Caco-2 (cell line): ENCODE measurements around the gene NPBWR2. TPM values are rescaled to one million over a fixed set of nuclear protein-coding genes. Genes with fewer than 3 reads are reported as not detected.

Experiments
- BruUV-seq: library from RNA; stranded (reverse); fragments of 400-500 nt; replicated peaks from 2 replicates; lab custom pipeline; 2021; lab: Mats Ljungman, UMichigan
- CTCF ChIA-PET: fragments of 300-600 bp; sonication (Branson Sonifier 250); formaldehyde crosslinking; loops from one replicate; lab custom pipeline; 2022; ENCODE audit warnings: antibody characterized with exemption; lab: Charles Lee
- POLR2A ChIA-PET: fragments of 300-600 bp; sonication (Branson Sonifier 250); formaldehyde crosslinking; loops from one replicate; lab custom pipeline; 2022; ENCODE audit warnings: antibody characterized with exemption; lab: Charles Lee
- DNase-seq, 2 experiments: peaks; one replicate each; pipeline versions ENCODE4 v3.0.0 to v3.0.0-alpha.2; 2020 to 2022
- H3K27me3 ChIP-seq: replicated peaks from 2 replicates; pipeline ENCODE4 v1.6.0; 2011; ENCODE audit warnings: low read length; ENCODE audit not compliant: control insufficient read depth, insufficient read depth
- H3K36me3 ChIP-seq: 2 replicates; pipeline ENCODE4 v1.5.1; 2011; ENCODE audit warnings: low read length; ENCODE audit not compliant: control insufficient read depth, insufficient read depth
- H3K4me1 ChIP-seq: fragments of 250-450 bp; sonication (Bioruptor Pico); 2 replicates; pipeline ENCODE4 v1.5.1; 2020; ENCODE audit warnings: mild to moderate bottlenecking
- H3K4me3 ChIP-seq: 2 replicates; pipeline ENCODE4 v1.5.1; 2011; ENCODE audit warnings: low read depth, mild to moderate bottlenecking, control low read depth, low read length
- H3K9me3 ChIP-seq: fragments of 250-450 bp; sonication (Bioruptor Pico); 2 replicates; pipeline ENCODE4 v1.5.1; 2020; ENCODE audit warnings: mild to moderate bottlenecking, moderate library complexity
- H3K27ac Mint-ChIP-seq: one replicate; pipeline ENCODE4 v1.8.0; 2022; ENCODE audit warnings: mixed read lengths; ENCODE audit not compliant: unreplicated experiment
- H3K27me3 Mint-ChIP-seq: one replicate; pipeline ENCODE4 v1.8.0; 2022; ENCODE audit warnings: mixed read lengths; ENCODE audit not compliant: insufficient read depth, unreplicated experiment
- H3K36me3 Mint-ChIP-seq: one replicate; pipeline ENCODE4 v1.8.0; 2022; ENCODE audit warnings: mild to moderate bottlenecking, mixed read lengths; ENCODE audit not compliant: insufficient read depth, unreplicated experiment
- H3K4me1 Mint-ChIP-seq: one replicate; pipeline ENCODE4 v1.8.0; 2022; ENCODE audit warnings: low read depth, mixed read lengths; ENCODE audit not compliant: unreplicated experiment
- H3K4me3 Mint-ChIP-seq: one replicate; pipeline ENCODE4 v1.8.0; 2022; ENCODE audit warnings: mild to moderate bottlenecking, moderate library complexity, mixed read lengths; ENCODE audit not compliant: unreplicated experiment
- H3K9me3 Mint-ChIP-seq: one replicate; pipeline ENCODE4 v1.8.0; 2022; ENCODE audit warnings: mixed read lengths; ENCODE audit not compliant: unreplicated experiment
- CTCF ChIP-seq, 2 experiments: fragments of 200-600 bp in 1 of 2; IDR thresholded peaks; 1 replicate in 1 of 2; 2 replicates in 1 of 2; pipeline versions ENCODE4 v1.5.1 to v1.8.0; 2011 to 2022; ENCODE audit warnings: antibody characterized with exemption in 1 of 2, control low read depth in 1 of 2, inconsistent platforms in 1 of 2, low read depth in 1 of 2, low read length in 1 of 2, mild to moderate bottlenecking in 1 of 2, moderate library complexity in 1 of 2; ENCODE audit not compliant: insufficient read depth in 1 of 2, severe bottlenecking in 1 of 2, unreplicated experiment in 1 of 2
- intact Hi-C: fragments of 100-400 bp; cut with micrococcal nuclease; formaldehyde crosslinking; loops from one replicate; pipeline ENCODE4 v1.10.0; 2022; ENCODE audit not compliant: unreplicated experiment
- total RNA-seq: library from RNA; stranded (reverse); gene quantifications from 2 replicates; pipeline ENCODE4 v1.2.3, GENCODE V29; 2022

Gene NPBWR2
- total RNA-seq, 1 experiment from 2014 or later, result not detected

- CTCF ChIA-PET, result interaction anchor here (0.5 to 1.9 kb wide), 12 partner anchors 10 to 548 kb away, joined by 3 to 15 read pairs (median 4); partner anchors contain the start of genes HELZ2, PRPF6 and TCEA2
- peak; percentile 91 to 98 for DNase-seq
- POLR2A ChIA-PET, result interaction anchor here (0.5 to 1.8 kb wide), 9 partner anchors 17 to 1285 kb away, joined by 3 to 10 read pairs (median 4); partner anchors contain the start of genes ARFGAP1, PRPF6 and TCEA2
- peaks cover 22% of the 10 kb centered on the region for H3K4me1 Mint-ChIP-seq
- H3K9me3 Mint-ChIP-seq, result no peaks in the 10 kb centered on the region
- H3K27ac Mint-ChIP-seq, result peak within 1 kb of the TSS; percentile 75
- peak in 1 of 2 experiments; percentile 18 for TF ChIP-seq CTCF (IDR thresholded peaks at IDR 0.05; ENCODE audit: insufficient read depth in 1 of 2, low read depth in 1 of 2, low read length in 1 of 2, severe bottlenecking in 1 of 2, unreplicated experiment in 1 of 2)
- H3K36me3 ChIP-seq, result no peaks in the 10 kb centered on the region
- intact Hi-C loops, result loop anchor here (2.0 kb wide), 1 partner anchor 17 kb away; the partner anchor contains the start of gene TCEA2
- H3K4me3 Mint-ChIP-seq, result peak within 1 kb of the TSS; percentile 88
- H3K36me3 Mint-ChIP-seq, result peaks cover 5% of the 10 kb centered on the region
- H3K27me3 ChIP-seq, result peaks cover 2% of the 10 kb centered on the region
- peak within 1 kb of the TSS; percentile 96 for H3K4me3 ChIP-seq
- no peaks in the 10 kb centered on the region for H3K9me3 ChIP-seq
- H3K4me1 ChIP-seq, result peaks cover 32% of the 10 kb centered on the region
- peaks cover 4% of the 10 kb centered on the region for H3K27me3 Mint-ChIP-seq
- BruUV-seq, result no TSS peak
These were observed 27.9 kb downstream of the NPBWR2 start, which contains the start of gene RGS19 for GRCh38 chr20:64079273-64080012. RGS19 (minus strand) TSS chr20:64079518; CDS start chr20:64076886, 2,632 bp downstream.

- H3K4me1 ChIP-seq, result peaks cover 26% of the 10 kb centered on the region
- H3K27me3 Mint-ChIP-seq, result no peaks in the 10 kb centered on the region
These were observed 28.5 kb downstream of the NPBWR2 start for GRCh38 chr20:64078934-64079272.

More at GRCh38 chr20:64078934-64079272, 28.5 kb downstream of the NPBWR2 start:
- Histone ChIP-seq H3K36me3 (no peaks in the 10 kb centered on the region), H3K9me3 (no peaks in the 10 kb centered on the region), H3K27me3 (no peaks in the 10 kb centered on the region; the same call in 1 of the 2 replicates), H3K4me3 (peak overlapping the region; percentile 96)
- POLR2A ChIA-PET, result interaction anchor here (0.5 to 1.8 kb wide), 5 partner anchors 16 to 1285 kb away, joined by 3 to 10 read pairs (median 6); partner anchors contain the start of gene TCEA2
- H3K4me1 Mint-ChIP-seq, result peaks cover 17% of the 10 kb centered on the region
- CTCF ChIA-PET, result interaction anchor here (0.5 to 1.9 kb wide), 7 partner anchors 9 to 548 kb away, joined by 3 to 15 read pairs (median 5); partner anchors contain the start of gene TCEA2
- intact Hi-C loops, result loop anchor here (2.0 kb wide), 1 partner anchor 16 kb away; the partner anchor contains the start of gene TCEA2
- no peaks in the 10 kb centered on the region for H3K36me3 Mint-ChIP-seq
- no peak for TF ChIP-seq CTCF (IDR thresholded peaks at IDR 0.05; ENCODE audit: insufficient read depth in 1 of 2, low read depth in 1 of 2, low read length in 1 of 2, severe bottlenecking in 1 of 2, unreplicated experiment in 1 of 2)
- BruUV-seq, result TSS peak; percentile 41
- DNase-seq, result no peak
- H3K9me3 Mint-ChIP-seq, result no peaks in the 10 kb centered on the region
- peak overlapping the region; percentile 75 for H3K27ac Mint-ChIP-seq
- H3K4me3 Mint-ChIP-seq, result peak overlapping the region; percentile 88
